Measurements from ENCODE around the gene RBFOX2. TPM values are rescaled to one million over a fixed set of nuclear protein-coding genes. Genes with fewer than 3 reads are reported as not detected.

The RBFOX2 gene
- total RNA-seq, 1 experiment from 2014 or later: 91.1 TPM

- peaks cover 13% of the 10 kb centered on the region for H3K4me1 Mint-ChIP-seq (ENCODE audit: low read depth, unreplicated experiment)
- no peak for TF ChIP-seq CTCF (IDR thresholded peaks at IDR 0.05; ENCODE audit: insufficient read depth in 1 of 2, low read depth in 1 of 2, low read length in 1 of 2, severe bottlenecking in 1 of 2, unreplicated experiment in 1 of 2)
- no peaks in the 10 kb centered on the region for H3K27me3 Mint-ChIP-seq (ENCODE audit: insufficient read depth, unreplicated experiment)
- Histone ChIP-seq H3K4me1 (peaks cover 7% of the 10 kb centered on the region), H3K9me3 (0 out of 2 replicates have a peak, but pooled peaks cover 3% of the 10 kb centered on the region), H3K4me3 (ENCODE audit: low read depth, low read length) (no peak overlapping the region), H3K36me3 (ENCODE audit: control insufficient read depth, insufficient read depth, low read length) (no peaks in the 10 kb centered on the region), H3K27me3 (replicated peaks; ENCODE audit: control insufficient read depth, insufficient read depth, low read length) (no peaks in the 10 kb centered on the region)
- no peak overlapping the region for H3K4me3 Mint-ChIP-seq (ENCODE audit: unreplicated experiment)
- ChIA-PET CTCF (no interaction called here), POLR2A (no interaction called here)
- intact Hi-C loops (cut with micrococcal nuclease; ENCODE audit: unreplicated experiment): no loop called here
- BruUV-seq (replicated peaks): no TSS peak
- peaks cover 4% of the 10 kb centered on the region for H3K36me3 Mint-ChIP-seq (ENCODE audit: insufficient read depth, unreplicated experiment)
- H3K9me3 Mint-ChIP-seq (ENCODE audit: unreplicated experiment): no peaks in the 10 kb centered on the region
- peak overlapping the region; percentile 58 for H3K27ac Mint-ChIP-seq (ENCODE audit: unreplicated experiment)
- DNase-seq: no peak
These were observed 157.9 kb downstream of the RBFOX2 start for GRCh38 chr22:35870517-35871293.

GRCh38 chr22:35868938-35869337 lies 159.7 kb downstream of the RBFOX2 start:
- H3K36me3 Mint-ChIP-seq (ENCODE audit: insufficient read depth, unreplicated experiment): peaks cover 4% of the 10 kb centered on the region
- no peak overlapping the region for H3K4me3 Mint-ChIP-seq (ENCODE audit: unreplicated experiment)
- DNase-seq: no peak
- Histone ChIP-seq H3K4me3 (ENCODE audit: low read depth, low read length) (no peak overlapping the region), H3K4me1 (peaks cover 17% of the 10 kb centered on the region), H3K9me3 (no peaks in the 10 kb centered on the region), H3K36me3 (ENCODE audit: control insufficient read depth, insufficient read depth, low read length) (no peaks in the 10 kb centered on the region), H3K27me3 (replicated peaks; ENCODE audit: control insufficient read depth, insufficient read depth, low read length) (no peaks in the 10 kb centered on the region)
- no peaks in the 10 kb centered on the region for H3K27me3 Mint-ChIP-seq (ENCODE audit: insufficient read depth, unreplicated experiment)
- no TSS peak for BruUV-seq (replicated peaks)
- TF ChIP-seq CTCF (IDR thresholded peaks at IDR 0.05; ENCODE audit: insufficient read depth in 1 of 2, low read depth in 1 of 2, low read length in 1 of 2, severe bottlenecking in 1 of 2, unreplicated experiment in 1 of 2): no peak
- ChIA-PET POLR2A (no interaction called here), CTCF (no interaction called here)
- H3K9me3 Mint-ChIP-seq (ENCODE audit: unreplicated experiment): no peaks in the 10 kb centered on the region
- intact Hi-C loops (cut with micrococcal nuclease; ENCODE audit: unreplicated experiment): no loop called here
- peaks cover 19% of the 10 kb centered on the region for H3K4me1 Mint-ChIP-seq (ENCODE audit: low read depth, unreplicated experiment)
- peak overlapping the region; percentile 65 for H3K27ac Mint-ChIP-seq (ENCODE audit: unreplicated experiment)

- H3K9me3 Mint-ChIP-seq (ENCODE audit: unreplicated experiment): no peaks in the 10 kb centered on the region
- no peak overlapping the region for H3K27ac Mint-ChIP-seq (ENCODE audit: unreplicated experiment)
- H3K4me1 Mint-ChIP-seq (ENCODE audit: low read depth, unreplicated experiment): peaks cover 26% of the 10 kb centered on the region
- BruUV-seq (replicated peaks): no TSS peak
- Histone ChIP-seq H3K9me3 (no peaks in the 10 kb centered on the region), H3K4me3 (ENCODE audit: low read depth, low read length) (no peak overlapping the region), H3K4me1 (peaks cover 17% of the 10 kb centered on the region), H3K36me3 (ENCODE audit: control insufficient read depth, insufficient read depth, low read length) (no peaks in the 10 kb centered on the region), H3K27me3 (replicated peaks; ENCODE audit: control insufficient read depth, insufficient read depth, low read length) (no peaks in the 10 kb centered on the region)
- CTCF ChIA-PET: no interaction called here
- DNase-seq: no peak
- intact Hi-C loops (cut with micrococcal nuclease; ENCODE audit: unreplicated experiment): no loop called here
- no peaks in the 10 kb centered on the region for H3K27me3 Mint-ChIP-seq (ENCODE audit: insufficient read depth, unreplicated experiment)
- POLR2A ChIA-PET: no interaction called here
- H3K4me3 Mint-ChIP-seq (ENCODE audit: unreplicated experiment): no peak overlapping the region
- peaks cover 4% of the 10 kb centered on the region for H3K36me3 Mint-ChIP-seq (ENCODE audit: insufficient read depth, unreplicated experiment)
- no peak for TF ChIP-seq CTCF (IDR thresholded peaks at IDR 0.05; ENCODE audit: insufficient read depth in 1 of 2, low read depth in 1 of 2, low read length in 1 of 2, severe bottlenecking in 1 of 2, unreplicated experiment in 1 of 2)
These were observed 162.0 kb downstream of the RBFOX2 start for GRCh38 chr22:35866651-35867050.

All from Caco-2 (cell line).